ENCODE measurements around the gene ADGRB2.

DNA sequence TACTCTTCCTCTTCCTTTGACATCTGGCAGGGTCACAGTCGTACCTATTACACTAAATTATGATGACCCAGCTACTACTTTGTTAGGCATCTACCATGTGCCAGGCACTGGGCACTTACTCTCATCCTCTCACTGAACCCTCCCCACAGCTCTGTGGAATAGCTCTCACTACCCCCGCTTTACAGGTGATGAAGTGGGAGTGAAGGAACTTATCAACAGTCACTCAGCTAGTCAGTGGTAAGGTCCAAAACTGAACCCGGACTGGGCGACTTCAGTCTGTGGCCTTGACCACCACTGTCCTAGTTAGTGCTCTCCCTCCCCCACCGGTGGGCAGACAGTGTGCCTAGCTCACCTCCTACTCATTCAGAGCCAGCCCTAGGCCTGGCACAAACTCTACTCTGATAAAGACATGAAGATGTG is 12.3 kb downstream of the ADGRB2 start:
- TF ChIP-seq, protein P1, sequence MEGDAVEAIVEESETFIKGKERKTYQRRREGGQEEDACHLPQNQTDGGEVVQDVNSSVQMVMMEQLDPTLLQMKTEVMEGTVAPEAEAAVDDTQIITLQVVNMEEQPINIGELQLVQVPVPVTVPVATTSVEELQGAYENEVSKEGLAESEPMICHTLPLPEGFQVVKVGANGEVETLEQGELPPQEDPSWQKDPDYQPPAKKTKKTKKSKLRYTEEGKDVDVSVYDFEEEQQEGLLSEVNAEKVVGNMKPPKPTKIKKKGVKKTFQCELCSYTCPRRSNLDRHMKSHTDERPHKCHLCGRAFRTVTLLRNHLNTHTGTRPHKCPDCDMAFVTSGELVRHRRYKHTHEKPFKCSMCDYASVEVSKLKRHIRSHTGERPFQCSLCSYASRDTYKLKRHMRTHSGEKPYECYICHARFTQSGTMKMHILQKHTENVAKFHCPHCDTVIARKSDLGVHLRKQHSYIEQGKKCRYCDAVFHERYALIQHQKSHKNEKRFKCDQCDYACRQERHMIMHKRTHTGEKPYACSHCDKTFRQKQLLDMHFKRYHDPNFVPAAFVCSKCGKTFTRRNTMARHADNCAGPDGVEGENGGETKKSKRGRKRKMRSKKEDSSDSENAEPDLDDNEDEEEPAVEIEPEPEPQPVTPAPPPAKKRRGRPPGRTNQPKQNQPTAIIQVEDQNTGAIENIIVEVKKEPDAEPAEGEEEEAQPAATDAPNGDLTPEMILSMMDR (conservative IDR thresholded peaks at IDR 0.05; ENCODE audit: low read length): no peak
- TF ChIP-seq EZH2phosphoT487 (IDR thresholded peaks at IDR 0.05; ENCODE audit: borderline replicate concordance): no peak

Measured in Loucy (cell line).